ENCODE results near the gene DNAJC4. TPM values are rescaled to one million over a fixed set of nuclear protein-coding genes. Genes with fewer than 3 reads are reported as not detected.
A peak's percentile ranks its signal among the peaks of the same experiment; 100 is the strongest.

Gene DNAJC4
- total and polyA plus RNA-seq, 8 donors, result 28.1 to 125 (median 34.7) TPM

GRCh38 chr11:64249038-64249437 lies 18.7 kb downstream of the DNAJC4 start:
- intact Hi-C loops (cut with DNase I), result no loop called here
- FAIRE-seq (no peak), ATAC-seq (no peak), DNase-seq (no peak)
- Histone ChIP-seq H3K27me3 (no peaks in the 10 kb centered on the region), H3K9me3 (no peaks in the 10 kb centered on the region), H3K27ac (no peak overlapping the region), H3K4me3 (no peak overlapping the region), H3K4me1 (peaks cover 0 to 9% (median 4%) of the 10 kb centered on the region in 3 donors), H3K36me3 (no peaks in the 10 kb centered on the region)
- TF ChIP-seq, protein P1, sequence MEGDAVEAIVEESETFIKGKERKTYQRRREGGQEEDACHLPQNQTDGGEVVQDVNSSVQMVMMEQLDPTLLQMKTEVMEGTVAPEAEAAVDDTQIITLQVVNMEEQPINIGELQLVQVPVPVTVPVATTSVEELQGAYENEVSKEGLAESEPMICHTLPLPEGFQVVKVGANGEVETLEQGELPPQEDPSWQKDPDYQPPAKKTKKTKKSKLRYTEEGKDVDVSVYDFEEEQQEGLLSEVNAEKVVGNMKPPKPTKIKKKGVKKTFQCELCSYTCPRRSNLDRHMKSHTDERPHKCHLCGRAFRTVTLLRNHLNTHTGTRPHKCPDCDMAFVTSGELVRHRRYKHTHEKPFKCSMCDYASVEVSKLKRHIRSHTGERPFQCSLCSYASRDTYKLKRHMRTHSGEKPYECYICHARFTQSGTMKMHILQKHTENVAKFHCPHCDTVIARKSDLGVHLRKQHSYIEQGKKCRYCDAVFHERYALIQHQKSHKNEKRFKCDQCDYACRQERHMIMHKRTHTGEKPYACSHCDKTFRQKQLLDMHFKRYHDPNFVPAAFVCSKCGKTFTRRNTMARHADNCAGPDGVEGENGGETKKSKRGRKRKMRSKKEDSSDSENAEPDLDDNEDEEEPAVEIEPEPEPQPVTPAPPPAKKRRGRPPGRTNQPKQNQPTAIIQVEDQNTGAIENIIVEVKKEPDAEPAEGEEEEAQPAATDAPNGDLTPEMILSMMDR (IDR thresholded peaks at IDR 0.05), result no peak
- 90 to 91% methylated on average over 4 of the region's 4 CpGs for WGBS, 2 donors

DNA sequence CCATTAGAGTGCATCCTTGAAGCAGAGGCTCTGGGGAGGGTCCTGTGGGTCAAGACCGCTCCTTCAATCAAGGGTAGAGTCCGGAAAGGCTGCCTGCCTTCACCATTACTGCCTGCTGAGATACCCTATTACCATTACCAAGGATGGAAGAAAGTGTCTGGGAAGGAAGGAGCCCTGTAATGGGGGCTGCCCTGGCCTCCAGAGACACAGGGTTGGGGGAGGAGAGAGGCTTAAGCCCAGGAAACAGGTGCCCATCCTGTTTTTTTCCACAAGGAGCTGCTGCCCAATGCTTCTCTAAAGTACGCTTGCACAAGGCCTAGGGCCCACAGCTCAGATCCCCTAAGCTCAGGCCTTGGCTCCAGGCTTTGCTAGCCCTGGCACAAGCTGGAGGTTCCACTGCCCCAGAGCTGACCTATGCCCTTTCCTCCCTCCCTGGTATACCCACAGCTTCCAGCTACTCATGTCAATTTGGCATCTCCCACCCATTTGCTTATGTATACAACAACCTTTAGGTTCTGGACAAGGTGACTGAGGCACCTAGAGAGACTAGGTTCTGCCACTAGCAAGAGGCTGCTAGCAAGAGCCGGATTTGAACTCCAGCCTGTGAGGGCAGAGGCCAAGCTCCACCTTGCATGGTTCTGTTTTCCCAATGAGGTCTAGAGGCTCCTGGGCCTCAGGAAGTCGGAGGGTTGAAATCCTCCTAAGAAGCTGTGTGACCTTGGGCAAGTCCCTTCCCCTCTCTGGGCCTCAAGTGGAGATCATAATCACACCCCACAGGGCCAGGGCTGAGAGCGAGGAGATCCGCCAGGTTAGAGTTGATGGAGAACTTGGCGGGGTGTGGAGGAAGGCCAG lies 19.4 kb downstream of the DNAJC4 start:
- DNase-seq, result no peak
- TF ChIP-seq, protein P1 (IDR thresholded peaks at IDR 0.05), result no peak
- intact Hi-C loops (cut with DNase I), result no loop called here
- Histone ChIP-seq H3K4me3 (no peak overlapping the region), H3K9me3 (no peaks in the 10 kb centered on the region), H3K27me3 (no peaks in the 10 kb centered on the region), H3K27ac (no peak overlapping the region), H3K4me1 (peaks cover 0 to 8% (median 4%) of the 10 kb centered on the region in 3 donors), H3K36me3 (no peaks in the 10 kb centered on the region)
- no peak for ATAC-seq
- WGBS, 2 donors, result 86 to 92% methylated on average over 8 of the region's 8 CpGs
- no peak for FAIRE-seq

- peak overlapping the region in 3 of 4 donors; percentile 20 to 90 (median 56) for H3K4me3 ChIP-seq
- H3K27me3 ChIP-seq, result no peaks in the 10 kb centered on the region
- no peak for DNase-seq
- TF ChIP-seq, protein P1 (IDR thresholded peaks at IDR 0.05), result no peak
- ATAC-seq, result no peak
- no peaks in the 10 kb centered on the region for H3K9me3 ChIP-seq
- no peak for FAIRE-seq
- H3K27ac ChIP-seq, result no peak overlapping the region
- WGBS, 2 donors, result 25 to 27% methylated on average over 12 to 13 of the region's 13 CpGs
- peaks cover 0 to 8% (median 4%) of the 10 kb centered on the region in 3 donors for H3K4me1 ChIP-seq
- H3K36me3 ChIP-seq, result no peaks in the 10 kb centered on the region
- intact Hi-C loops (cut with DNase I), result no loop called here
Measured at GRCh38 chr11:64250415-64251015, 20.2 kb downstream of the DNAJC4 start.

GRCh38 chr11:64251016-64251752 lies 20.8 kb downstream of the DNAJC4 start, which contains the start of gene PLCB3:
Gene PLCB3, plus strand, starts transcription at chr11:64251530. Its CDS starts 120 bp downstream, at chr11:64251650.
- peak; percentile 47 to 72 (median 70) for ATAC-seq
- peak in 5 of 6 donors; percentile 38 to 93 (median 73) for DNase-seq
- Histone ChIP-seq H3K4me1 (peaks cover 0 to 8% (median 4%) of the 10 kb centered on the region in 3 donors), H3K36me3 (peaks cover 0 to 3% (median 0%) of the 10 kb centered on the region in 3 donors), H3K9me3 (no peaks in the 10 kb centered on the region), H3K4me3 (peak within 1 kb of the TSS; percentile 56 to 90 (median 78)), H3K27me3 (no peaks in the 10 kb centered on the region), H3K27ac (no peak within 1 kb of the TSS)
- 1% methylated on average over 50 to 75 of the region's 75 CpGs for WGBS, 2 donors
- TF ChIP-seq, protein P1 (IDR thresholded peaks at IDR 0.05), result peak; percentile 55 to 75 (median 74)
- FAIRE-seq, result no peak
- intact Hi-C loops (cut with DNase I), result no loop called here
